ENCODE measurements around the gene CFAP70. TPM values are rescaled to one million over a fixed set of nuclear protein-coding genes. Genes with fewer than 3 reads are reported as not detected.
"Not testable (repeated sequence)": the region's sequence is repeated elsewhere in the genome, so short reads cannot be mapped to it uniquely, and the experiment has no call there.

Gene CFAP70
- total RNA-seq, 2 donors from 2014 or later = 7.2 to 11.9 TPM

DNA sequence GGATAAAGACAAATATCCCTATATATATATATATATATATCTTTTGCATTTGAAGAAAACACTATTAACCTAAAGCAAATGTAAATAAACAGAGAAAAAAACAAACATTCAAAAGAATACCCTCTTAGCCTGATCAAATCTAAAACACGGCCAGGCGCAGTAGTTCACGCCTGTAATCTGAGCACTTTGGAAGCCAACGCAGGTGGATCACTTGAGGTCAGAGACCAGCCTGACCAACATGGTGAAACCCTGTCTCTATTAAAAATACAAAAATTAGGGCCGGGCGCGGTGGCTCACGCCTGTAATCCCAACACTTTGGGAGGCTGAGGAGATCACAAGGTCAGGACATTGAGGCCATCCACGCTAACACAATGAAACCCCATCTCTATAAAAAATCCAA is 46.0 kb upstream of the CFAP70 start:
- TF ChIP-seq POLR2AphosphoS5 (IDR thresholded peaks at IDR 0.05) = no peak
- no peak for TF ChIP-seq CTCF (IDR thresholded peaks at IDR 0.05)
- TF ChIP-seq POLR2A (IDR thresholded peaks at IDR 0.05) = no peak
- 92% methylated on average over 9 of the region's 9 CpGs for WGBS
- Histone ChIP-seq H3K9me3 (no peaks in the 10 kb centered on the region), H3K4me1 (replicated peaks) (no peaks in the 10 kb centered on the region), H3K4me3 (no peak overlapping the region), H3K36me3 (no peaks in the 10 kb centered on the region), H3K27ac (no peak overlapping the region), H3K27me3 (replicated peaks; ENCODE audit: insufficient read depth) (no peaks in the 10 kb centered on the region)
- intact Hi-C loops (cut with DNase I) = no loop called here
- DNase-seq (ENCODE audit: low spot score) = no peak

GRCh38 chr10:73401636-73402035 is 43.0 kb upstream of the CFAP70 start:
- intact Hi-C loops (cut with DNase I) = no loop called here
- no peaks in the 10 kb centered on the region for H3K27me3 ChIP-seq (replicated peaks; ENCODE audit: insufficient read depth)
- no peaks in the 10 kb centered on the region for H3K4me1 ChIP-seq (replicated peaks)
- no peak overlapping the region for H3K4me3 ChIP-seq
- H3K27ac ChIP-seq = no peak overlapping the region
- WGBS = 97% methylated on average over 6 of the region's 6 CpGs
- no peak for DNase-seq (ENCODE audit: low spot score)
- H3K36me3 ChIP-seq = no peaks in the 10 kb centered on the region
- H3K9me3 ChIP-seq = no peaks in the 10 kb centered on the region
- TF ChIP-seq POLR2AphosphoS5 (IDR thresholded peaks at IDR 0.05) (no peak), CTCF (IDR thresholded peaks at IDR 0.05) (no peak), POLR2A (IDR thresholded peaks at IDR 0.05) (no peak)

GRCh38 chr10:73399063-73399462 is 40.4 kb upstream of the CFAP70 start:
- no peaks in the 10 kb centered on the region for H3K9me3 ChIP-seq
- H3K4me3 ChIP-seq = no peak overlapping the region
- WGBS = 80% methylated on average over 4 of the region's 4 CpGs
- H3K27me3 ChIP-seq (replicated peaks; ENCODE audit: insufficient read depth) = no peaks in the 10 kb centered on the region
- TF ChIP-seq POLR2A (IDR thresholded peaks at IDR 0.05) (no peak), CTCF (IDR thresholded peaks at IDR 0.05) (no peak), POLR2AphosphoS5 (IDR thresholded peaks at IDR 0.05) (no peak)
- no peak overlapping the region for H3K27ac ChIP-seq
- intact Hi-C loops (cut with DNase I) = no loop called here
- peaks cover 0 to 2% of the 10 kb centered on the region in 2 donors for H3K36me3 ChIP-seq
- no peaks in the 10 kb centered on the region for H3K4me1 ChIP-seq (replicated peaks)
- DNase-seq (ENCODE audit: low spot score) = no peak

- TF ChIP-seq POLR2AphosphoS5 (IDR thresholded peaks at IDR 0.05) = no peak
- no peak for TF ChIP-seq CTCF (IDR thresholded peaks at IDR 0.05)
- TF ChIP-seq POLR2A (IDR thresholded peaks at IDR 0.05) = no peak
- intact Hi-C loops (cut with DNase I) = no loop called here
- H3K36me3 ChIP-seq = peaks cover 0 to 2% of the 10 kb centered on the region in 2 donors
- no peaks in the 10 kb centered on the region for H3K4me1 ChIP-seq (replicated peaks)
- H3K9me3 ChIP-seq = no peaks in the 10 kb centered on the region
- no peaks in the 10 kb centered on the region for H3K27me3 ChIP-seq (replicated peaks; ENCODE audit: insufficient read depth)
- H3K4me3 ChIP-seq = no peak overlapping the region
- H3K27ac ChIP-seq = no peak overlapping the region
- no peak for DNase-seq (ENCODE audit: low spot score)
- WGBS = 98% methylated on average over 6 of the region's 6 CpGs
These were observed 39.4 kb upstream of the CFAP70 start for GRCh38 chr10:73398024-73398423.

GRCh38 chr10:73394325-73394724 is 35.7 kb upstream of the CFAP70 start:
- intact Hi-C loops (cut with DNase I); H3K36me3 ChIP-seq; H3K27me3 ChIP-seq (replicated peaks; ENCODE audit: insufficient read depth); H3K4me3 ChIP-seq; H3K4me1 ChIP-seq (replicated peaks); DNase-seq (ENCODE audit: low spot score); H3K27ac ChIP-seq; H3K9me3 ChIP-seq: not testable (repeated sequence)
- 98% methylated on average over 3 of the region's 4 CpGs for WGBS

Data from prostate gland (tissue), 2 donors.